GM21825 (cell line): ENCODE measurements around the gene RCBTB2.

Experiments used
- ATAC-seq: cut with Tn5 transposase; IDR thresholded peaks from one replicate; pipeline ENCODE4 v1.9.1; 2021; ENCODE audit warnings: mild to moderate bottlenecking, moderate library complexity; ENCODE audit not compliant: unreplicated experiment

Gene RCBTB2

GRCh38 chr13:48564056-48564455, 31.2 kb upstream of the RCBTB2 start:
- no peak for ATAC-seq

- ATAC-seq, result no peak
Measured at GRCh38 chr13:48563626-48564025, 30.7 kb upstream of the RCBTB2 start.

GRCh38 chr13:48562296-48563066, 29.6 kb upstream of the RCBTB2 start:
- peak; percentile 96 for ATAC-seq

GRCh38 chr13:48561466-48562235, 28.8 kb upstream of the RCBTB2 start:
- no peak for ATAC-seq

GRCh38 chr13:48560657-48561337, 27.9 kb upstream of the RCBTB2 start:
- ATAC-seq, result no peak

GRCh38 chr13:48559638-48560320, 26.9 kb upstream of the RCBTB2 start:
- ATAC-seq, result no peak

GRCh38 chr13:48556817-48557216, 23.9 kb upstream of the RCBTB2 start:
- no peak for ATAC-seq

- no peak for ATAC-seq
Measured at GRCh38 chr13:48555441-48555840, 22.6 kb upstream of the RCBTB2 start.

- ATAC-seq, result no peak
Measured at GRCh38 chr13:48551329-48551728, 18.4 kb upstream of the RCBTB2 start.

GRCh38 chr13:48549658-48550057, 16.8 kb upstream of the RCBTB2 start:
- ATAC-seq, result no peak

- ATAC-seq, result no peak
Measured at GRCh38 chr13:48547663-48548092, 14.8 kb upstream of the RCBTB2 start.

- no peak for ATAC-seq
Measured at GRCh38 chr13:48545608-48546007, 12.7 kb upstream of the RCBTB2 start.

- no peak for ATAC-seq
Measured at GRCh38 chr13:48542581-48543341, 9.9 kb upstream of the RCBTB2 start.

GRCh38 chr13:48542138-48542537, 9.3 kb upstream of the RCBTB2 start:
- ATAC-seq, result no peak

- no peak for ATAC-seq
Measured at GRCh38 chr13:48539550-48539949, 6.7 kb upstream of the RCBTB2 start.

GRCh38 chr13:48536621-48537250, 3.9 kb upstream of the RCBTB2 start:
- ATAC-seq, result no peak

GRCh38 chr13:48535766-48536165, 2.9 kb upstream of the RCBTB2 start:
- ATAC-seq, result no peak

GRCh38 chr13:48534911-48535501, 2.1 kb upstream of the RCBTB2 start:
- no peak for ATAC-seq

GRCh38 chr13:48533961-48534600, 1.2 kb upstream of the RCBTB2 start:
- ATAC-seq, result no peak
